ENCODE results near the gene CPD.

GRCh38 chr17:30360086-30360808 lies 18.5 kb upstream of the CPD start:
- TF ChIP-seq GATA2 (IDR thresholded peaks at IDR 0.05; ENCODE audit: low read depth, low read length) (no peak), GATA3 (IDR thresholded peaks at IDR 0.05; ENCODE audit: low read depth, low read length) (no peak)
